ENCODE measurements around the gene PIK3R4. TPM values are rescaled to one million over a fixed set of nuclear protein-coding genes. Genes with fewer than 3 reads are reported as not detected.
A peak's percentile ranks its signal among the peaks of the same experiment; 100 is the strongest.

PIK3R4 gene
- 28.0 and 41.5 TPM in 2 replicates for total RNA-seq

GRCh38 chr3:130746246-130747039 is at the start of gene PIK3R4:
Gene PIK3R4 (minus strand): TSS chr3:130746829. CDS start chr3:130745218, 1,611 bp downstream.
- peak; percentile 98 for DNase-seq (ENCODE audit: low read depth)
- TF ChIP-seq, protein P1, sequence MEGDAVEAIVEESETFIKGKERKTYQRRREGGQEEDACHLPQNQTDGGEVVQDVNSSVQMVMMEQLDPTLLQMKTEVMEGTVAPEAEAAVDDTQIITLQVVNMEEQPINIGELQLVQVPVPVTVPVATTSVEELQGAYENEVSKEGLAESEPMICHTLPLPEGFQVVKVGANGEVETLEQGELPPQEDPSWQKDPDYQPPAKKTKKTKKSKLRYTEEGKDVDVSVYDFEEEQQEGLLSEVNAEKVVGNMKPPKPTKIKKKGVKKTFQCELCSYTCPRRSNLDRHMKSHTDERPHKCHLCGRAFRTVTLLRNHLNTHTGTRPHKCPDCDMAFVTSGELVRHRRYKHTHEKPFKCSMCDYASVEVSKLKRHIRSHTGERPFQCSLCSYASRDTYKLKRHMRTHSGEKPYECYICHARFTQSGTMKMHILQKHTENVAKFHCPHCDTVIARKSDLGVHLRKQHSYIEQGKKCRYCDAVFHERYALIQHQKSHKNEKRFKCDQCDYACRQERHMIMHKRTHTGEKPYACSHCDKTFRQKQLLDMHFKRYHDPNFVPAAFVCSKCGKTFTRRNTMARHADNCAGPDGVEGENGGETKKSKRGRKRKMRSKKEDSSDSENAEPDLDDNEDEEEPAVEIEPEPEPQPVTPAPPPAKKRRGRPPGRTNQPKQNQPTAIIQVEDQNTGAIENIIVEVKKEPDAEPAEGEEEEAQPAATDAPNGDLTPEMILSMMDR (IDR thresholded peaks at IDR 0.05; ENCODE audit: insufficient read depth, low read depth, low read length) = no peak
- peak within 1 kb of the TSS; percentile 96 for H3K4me3 ChIP-seq (ENCODE audit: low read depth, low read length)

GRCh38 chr3:130795396-130795795 is 48.8 kb upstream of the PIK3R4 start:
- no peak overlapping the region for H3K4me3 ChIP-seq (ENCODE audit: low read depth, low read length)
- no peak for DNase-seq (ENCODE audit: low read depth)
- TF ChIP-seq, protein P1 (IDR thresholded peaks at IDR 0.05; ENCODE audit: insufficient read depth, low read depth, low read length) = no peak

GRCh38 chr3:130792246-130792645 is 45.6 kb upstream of the PIK3R4 start:
- H3K4me3 ChIP-seq (ENCODE audit: low read depth, low read length) = no peak overlapping the region
- DNase-seq (ENCODE audit: low read depth) = no peak
- TF ChIP-seq, protein P1 (IDR thresholded peaks at IDR 0.05; ENCODE audit: insufficient read depth, low read depth, low read length) = no peak

DNA sequence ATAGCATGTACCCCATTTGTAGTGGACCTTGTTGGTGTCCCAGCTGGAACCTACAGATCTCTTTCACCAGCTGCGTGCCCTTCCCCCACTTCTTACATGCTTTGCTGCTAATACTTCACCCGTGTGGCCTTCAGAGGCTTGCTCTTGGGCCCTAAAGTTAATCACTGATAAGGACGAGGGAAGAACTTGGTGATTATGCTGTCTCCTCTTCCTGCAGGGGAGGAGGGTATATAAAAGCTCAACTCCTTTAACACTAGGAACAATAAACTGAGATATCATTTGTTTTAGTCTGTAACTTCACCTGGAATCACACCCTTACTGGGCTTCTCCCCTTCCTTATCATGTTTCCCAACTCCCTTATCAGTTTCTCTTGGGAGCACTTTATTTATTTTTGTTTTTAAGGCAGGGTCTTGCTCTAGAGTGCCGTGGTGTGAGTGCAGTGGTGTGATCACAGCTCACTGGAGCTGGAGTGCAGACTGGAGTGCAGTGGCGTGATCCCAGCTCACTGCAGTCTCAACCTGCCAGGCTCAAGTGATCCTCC is 43.2 kb upstream of the PIK3R4 start:
- DNase-seq (ENCODE audit: low read depth) = no peak
- TF ChIP-seq, protein P1 (IDR thresholded peaks at IDR 0.05; ENCODE audit: insufficient read depth, low read depth, low read length) = no peak
- H3K4me3 ChIP-seq (ENCODE audit: low read depth, low read length) = no peak overlapping the region

- H3K4me3 ChIP-seq (ENCODE audit: low read depth, low read length) = no peak overlapping the region
- TF ChIP-seq, protein P1 (IDR thresholded peaks at IDR 0.05; ENCODE audit: insufficient read depth, low read depth, low read length) = no peak
- no peak for DNase-seq (ENCODE audit: low read depth)
These were observed 40.9 kb upstream of the PIK3R4 start for GRCh38 chr3:130787422-130788068.

- no peak for DNase-seq (ENCODE audit: low read depth)
- no peak overlapping the region for H3K4me3 ChIP-seq (ENCODE audit: low read depth, low read length)
- TF ChIP-seq, protein P1 (IDR thresholded peaks at IDR 0.05; ENCODE audit: insufficient read depth, low read depth, low read length) = no peak
These were observed 39.7 kb upstream of the PIK3R4 start for GRCh38 chr3:130786306-130786705.
